DMS 273 treated with DMSO at 0.1 percent for 48 hours (cell line): Measurements from ENCODE around the gene IGSF10.
A peak's percentile ranks its signal among the peaks of the same experiment; 100 is the strongest.
"Not testable (repeated sequence)": the region's sequence is repeated elsewhere in the genome, so short reads cannot be mapped to it uniquely, and the experiment has no call there.

Experiments used
- DNase-seq: peaks from one replicate; lab custom pipeline; 2025; lab: John Stamatoyannopoulos, UW

IGSF10 gene

GRCh38 chr3:151460774-151461450 lies at the start of gene IGSF10:
Gene IGSF10, minus strand, starts transcription at chr3:151461061. Its CDS starts 2,352 bp downstream, at chr3:151458709.
- no peak for DNase-seq

- not testable (repeated sequence) for DNase-seq
These were observed 48.7 kb upstream of the IGSF10 start for GRCh38 chr3:151509468-151510135.

GRCh38 chr3:151504606-151505005 lies 43.7 kb upstream of the IGSF10 start:
- DNase-seq, result no peak

- no peak for DNase-seq
These were observed 42.2 kb upstream of the IGSF10 start for GRCh38 chr3:151503074-151503473.

- DNase-seq, result no peak
These were observed 41.2 kb upstream of the IGSF10 start for GRCh38 chr3:151501923-151502632.

GRCh38 chr3:151501171-151501922 lies 40.5 kb upstream of the IGSF10 start:
- no peak for DNase-seq

GRCh38 chr3:151499168-151499567 lies 38.3 kb upstream of the IGSF10 start:
- DNase-seq, result no peak

GRCh38 chr3:151491525-151491924 lies 30.7 kb upstream of the IGSF10 start:
- DNase-seq, result no peak

GRCh38 chr3:151487833-151488232 lies 27.0 kb upstream of the IGSF10 start:
- not testable (repeated sequence) for DNase-seq

- DNase-seq, result no peak
These were observed 23.2 kb upstream of the IGSF10 start for GRCh38 chr3:151483961-151484520.

GRCh38 chr3:151483488-151483887 lies 22.6 kb upstream of the IGSF10 start:
- DNase-seq, result no peak

GRCh38 chr3:151480492-151480891 lies 19.6 kb upstream of the IGSF10 start:
- DNase-seq, result no peak

GRCh38 chr3:151479452-151479851 lies 18.6 kb upstream of the IGSF10 start:
- no peak for DNase-seq

- DNase-seq, result no peak
These were observed 17.5 kb upstream of the IGSF10 start for GRCh38 chr3:151478335-151478697.

GRCh38 chr3:151477591-151478334 lies 16.9 kb upstream of the IGSF10 start:
- peak; percentile 62 for DNase-seq

- no peak for DNase-seq
These were observed 15.6 kb upstream of the IGSF10 start for GRCh38 chr3:151476344-151477018.

GRCh38 chr3:151468284-151468917 lies 7.5 kb upstream of the IGSF10 start:
- DNase-seq, result peak; percentile 57

GRCh38 chr3:151467069-151467468 lies 6.2 kb upstream of the IGSF10 start:
- DNase-seq, result no peak

- no peak for DNase-seq
These were observed 2.1 kb upstream of the IGSF10 start for GRCh38 chr3:151462991-151463390.

- no peak for DNase-seq
These were observed 1.5 kb upstream of the IGSF10 start for GRCh38 chr3:151462278-151462780.
